ENCODE results near the gene JAM3. TPM values are rescaled to one million over a fixed set of nuclear protein-coding genes. Genes with fewer than 3 reads are reported as not detected.

JAM3 gene
- polyA plus RNA-seq, 1 donor from 2014 or later: 46.1 TPM

Other genes with a start within 250 kb of the JAM3 start
- gene SPATA19, start 223.6 kb upstream of the JAM3 start, polyA plus RNA-seq: not detected in 2 replicates
- 2.3 and 4.8 TPM in 2 replicates for gene IGSF9B, start 112.1 kb upstream of the JAM3 start, polyA plus RNA-seq
- 11.9 and 13.5 TPM in 2 replicates for gene NCAPD3, start 154.9 kb downstream of the JAM3 start, polyA plus RNA-seq
- 72.6 and 80.3 TPM in 2 replicates for gene VPS26B, start 155.6 kb downstream of the JAM3 start, polyA plus RNA-seq
- gene THYN1, start 184.3 kb downstream of the JAM3 start, polyA plus RNA-seq: 164 and 186 TPM in 2 replicates
- 60.2 and 68.8 TPM in 2 replicates for gene ACAD8, start 184.5 kb downstream of the JAM3 start, polyA plus RNA-seq
- 0.16 and 0.19 TPM in 2 replicates for gene GLB1L3, start 207.3 kb downstream of the JAM3 start, polyA plus RNA-seq